Measurements from ENCODE around the gene CLEC11A.
"Not testable (repeated sequence)": the region's sequence is repeated elsewhere in the genome, so short reads cannot be mapped to it uniquely, and the experiment has no call there.

Gene CLEC11A

DNA sequence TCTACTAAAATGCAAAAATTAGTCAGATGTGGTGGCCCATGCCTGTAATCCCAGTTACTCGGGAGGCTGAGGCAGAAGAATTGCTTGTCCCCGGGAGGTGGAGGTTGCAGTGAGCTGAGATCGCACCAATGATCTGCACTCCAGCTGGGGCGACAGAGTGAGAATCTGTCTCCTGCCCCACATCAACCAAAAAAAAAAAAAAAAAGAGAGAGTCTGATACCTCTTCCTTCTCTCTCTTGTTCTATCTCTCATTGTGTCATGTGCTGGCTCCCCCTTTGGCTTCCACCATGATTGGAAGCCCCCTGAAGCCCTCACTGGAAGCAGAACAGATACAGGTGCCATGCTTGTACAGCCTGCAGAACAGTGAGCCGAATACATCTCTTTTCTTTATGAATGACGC is 20.4 kb downstream of the CLEC11A start:
- Histone ChIP-seq H3K27me3 (ENCODE audit: control insufficient read depth, insufficient read depth, low read length) (no peaks in the 10 kb centered on the region), H3K4me3 (ENCODE audit: low read depth, low read length) (no peak overlapping the region), H3K9me3 (ENCODE audit: control insufficient read depth, insufficient read depth, low read length) (peaks cover 4% of the 10 kb centered on the region; the same call in 1 of the 2 replicates), H3K9ac (ENCODE audit: low read depth, low read length) (no peak overlapping the region), H3K36me3 (ENCODE audit: control insufficient read depth, insufficient read depth, low read length) (no peaks in the 10 kb centered on the region), H3K27ac (ENCODE audit: low read depth, low read length) (no peak overlapping the region), H3K4me1 (ENCODE audit: control insufficient read depth, insufficient read depth, low read length) (no peaks in the 10 kb centered on the region)

DNA sequence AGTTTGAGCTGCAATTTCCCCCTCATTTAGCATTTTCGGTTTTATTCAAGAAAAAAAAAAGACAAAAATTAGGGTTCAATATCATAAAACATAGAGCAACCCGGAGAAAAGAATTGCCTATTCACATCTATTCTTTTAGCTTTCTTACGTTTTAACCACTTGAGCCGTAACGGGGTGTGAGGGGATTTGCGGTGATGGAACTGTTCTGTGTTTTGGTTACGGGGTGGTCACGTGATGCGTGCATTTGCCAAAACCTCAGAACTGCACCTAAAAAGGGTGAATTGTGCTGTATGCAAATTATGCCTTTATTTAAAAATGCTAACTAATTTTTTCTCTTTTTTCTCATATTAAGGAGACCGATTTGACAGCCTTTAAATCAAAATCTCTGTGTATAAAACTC is 22.1 kb downstream of the CLEC11A start:
- Histone ChIP-seq H3K36me3 (ENCODE audit: control insufficient read depth, insufficient read depth, low read length) (no peaks in the 10 kb centered on the region), H3K9me3 (ENCODE audit: control insufficient read depth, insufficient read depth, low read length) (peaks cover 4% of the 10 kb centered on the region; the same call in 1 of the 2 replicates), H3K4me3 (ENCODE audit: low read depth, low read length) (no peak overlapping the region), H3K27ac (ENCODE audit: low read depth, low read length) (no peak overlapping the region), H3K9ac (ENCODE audit: low read depth, low read length) (no peak overlapping the region), H3K27me3 (ENCODE audit: control insufficient read depth, insufficient read depth, low read length) (no peaks in the 10 kb centered on the region), H3K4me1 (ENCODE audit: control insufficient read depth, insufficient read depth, low read length) (no peaks in the 10 kb centered on the region)

DNA sequence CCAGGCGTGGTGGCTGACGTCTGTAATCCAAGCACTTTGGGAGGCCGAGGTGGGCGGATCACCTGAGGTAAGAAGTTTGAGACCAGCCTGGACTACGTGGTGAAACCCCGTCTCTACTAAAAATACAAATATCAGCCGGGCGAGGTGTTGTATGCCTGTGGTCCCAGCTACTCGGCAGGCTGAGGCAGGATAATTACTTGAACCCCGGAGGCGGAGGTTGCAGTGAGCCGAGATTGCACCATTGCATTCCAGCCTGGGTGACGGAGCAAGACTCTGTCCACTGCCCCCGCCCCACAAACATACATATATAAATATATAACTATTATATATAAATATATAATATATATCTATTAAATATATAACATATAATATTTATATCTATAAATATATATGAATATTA is 24.0 kb downstream of the CLEC11A start:
- H3K4me1 ChIP-seq (ENCODE audit: control insufficient read depth, insufficient read depth, low read length); H3K9me3 ChIP-seq (ENCODE audit: control insufficient read depth, insufficient read depth, low read length); H3K27me3 ChIP-seq (ENCODE audit: control insufficient read depth, insufficient read depth, low read length); H3K9ac ChIP-seq (ENCODE audit: low read depth, low read length); H3K36me3 ChIP-seq (ENCODE audit: control insufficient read depth, insufficient read depth, low read length); H3K4me3 ChIP-seq (ENCODE audit: low read depth, low read length); H3K27ac ChIP-seq (ENCODE audit: low read depth, low read length): not testable (repeated sequence)

DNA sequence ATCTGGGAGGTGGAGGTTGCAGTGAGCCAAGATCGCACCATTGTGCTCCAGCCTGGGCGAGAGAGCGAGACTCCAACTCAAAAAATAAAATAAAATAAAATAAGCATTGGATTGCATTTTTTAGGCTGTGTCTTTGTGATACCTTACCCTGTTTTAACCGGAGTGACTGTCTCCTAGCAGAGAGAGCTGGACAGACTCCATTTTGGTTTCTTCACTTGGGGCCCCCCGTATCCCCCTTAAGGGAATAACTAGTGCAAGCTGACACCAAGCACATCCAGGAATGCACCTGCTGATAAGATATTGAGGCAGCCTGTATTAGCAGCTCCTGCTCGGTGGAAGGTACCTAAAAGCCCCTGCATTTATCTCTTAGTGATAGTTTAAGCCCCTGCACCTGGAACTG is 26.3 kb downstream of the CLEC11A start:
- Histone ChIP-seq H3K4me1 (ENCODE audit: control insufficient read depth, insufficient read depth, low read length) (no peaks in the 10 kb centered on the region), H3K27me3 (ENCODE audit: control insufficient read depth, insufficient read depth, low read length) (no peaks in the 10 kb centered on the region), H3K9me3 (ENCODE audit: control insufficient read depth, insufficient read depth, low read length) (no peaks in the 10 kb centered on the region), H3K4me3 (ENCODE audit: low read depth, low read length) (no peak overlapping the region), H3K27ac (ENCODE audit: low read depth, low read length) (no peak overlapping the region), H3K9ac (ENCODE audit: low read depth, low read length) (no peak overlapping the region), H3K36me3 (ENCODE audit: control insufficient read depth, insufficient read depth, low read length) (no peaks in the 10 kb centered on the region)

DNA sequence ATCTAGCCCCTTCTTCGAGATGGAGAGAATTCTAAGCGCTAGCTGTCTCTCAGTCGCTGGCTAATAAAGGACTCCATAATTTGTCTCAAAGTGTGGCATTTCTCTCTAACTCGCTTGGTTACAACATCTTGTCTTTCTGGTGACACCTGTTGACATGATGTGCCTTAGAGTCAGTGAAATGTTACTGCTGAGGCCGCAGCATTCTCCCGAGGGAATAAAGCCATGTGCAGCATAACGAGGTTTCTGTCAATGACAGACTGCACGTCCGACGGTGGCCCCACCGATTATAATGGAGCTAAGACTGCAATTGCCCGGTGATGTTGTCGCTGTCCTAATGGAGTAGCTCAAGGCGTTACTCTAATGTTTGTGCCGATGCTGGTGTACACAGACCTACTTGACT is 26.8 kb downstream of the CLEC11A start:
- Histone ChIP-seq H3K4me1 (ENCODE audit: control insufficient read depth, insufficient read depth, low read length) (no peaks in the 10 kb centered on the region), H3K27me3 (ENCODE audit: control insufficient read depth, insufficient read depth, low read length) (no peaks in the 10 kb centered on the region), H3K36me3 (ENCODE audit: control insufficient read depth, insufficient read depth, low read length) (no peaks in the 10 kb centered on the region), H3K9me3 (ENCODE audit: control insufficient read depth, insufficient read depth, low read length) (no peaks in the 10 kb centered on the region), H3K4me3 (ENCODE audit: low read depth, low read length) (no peak overlapping the region), H3K27ac (ENCODE audit: low read depth, low read length) (no peak overlapping the region), H3K9ac (ENCODE audit: low read depth, low read length) (no peak overlapping the region)

DNA sequence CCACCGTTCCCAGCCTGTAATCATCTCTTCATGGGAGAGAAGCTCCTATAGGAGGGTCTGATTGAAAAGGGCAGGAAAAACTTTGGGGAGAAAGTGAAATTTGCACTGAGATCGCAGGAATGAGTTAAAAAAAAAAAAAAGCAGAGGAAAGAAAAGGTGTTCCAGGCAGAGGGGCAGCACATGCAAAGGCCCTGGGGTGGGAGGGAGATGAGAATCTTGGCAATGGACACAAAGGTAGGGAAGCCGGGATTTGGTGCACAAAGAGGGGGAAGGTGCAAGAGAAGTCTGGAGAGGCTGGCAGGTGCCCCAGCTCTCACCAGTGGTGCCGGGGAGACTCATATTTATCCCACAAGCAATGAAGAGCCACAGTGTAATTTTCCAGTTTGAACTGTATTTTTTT is 30.7 kb downstream of the CLEC11A start:
- Histone ChIP-seq H3K4me1 (ENCODE audit: control insufficient read depth, insufficient read depth, low read length) (no peaks in the 10 kb centered on the region), H3K4me3 (ENCODE audit: low read depth, low read length) (no peak overlapping the region), H3K36me3 (ENCODE audit: control insufficient read depth, insufficient read depth, low read length) (no peaks in the 10 kb centered on the region), H3K9me3 (ENCODE audit: control insufficient read depth, insufficient read depth, low read length) (no peaks in the 10 kb centered on the region), H3K27me3 (ENCODE audit: control insufficient read depth, insufficient read depth, low read length) (no peaks in the 10 kb centered on the region), H3K27ac (ENCODE audit: low read depth, low read length) (no peak overlapping the region), H3K9ac (ENCODE audit: low read depth, low read length) (no peak overlapping the region)

DNA sequence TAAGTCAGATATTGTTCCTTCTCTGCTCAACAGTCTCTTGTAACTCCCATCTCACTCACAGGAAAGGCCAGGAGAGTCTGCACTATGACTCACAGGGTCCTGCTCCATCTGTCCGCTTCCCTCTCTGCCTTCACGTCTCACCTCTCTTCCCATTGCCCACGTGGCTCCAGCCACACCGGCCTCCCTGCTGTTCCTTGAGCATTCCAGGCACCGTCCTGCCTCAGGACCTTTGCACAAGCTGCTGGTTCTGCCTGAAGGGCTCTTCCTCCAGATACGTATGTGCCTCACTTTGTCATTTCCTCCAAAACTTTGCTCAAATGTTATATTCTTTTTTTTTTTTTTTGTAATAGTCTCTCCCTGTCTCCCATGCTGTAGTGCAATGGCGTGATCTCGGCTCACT is 33.1 kb downstream of the CLEC11A start:
- not testable (repeated sequence) for H3K36me3 ChIP-seq (ENCODE audit: control insufficient read depth, insufficient read depth, low read length); H3K27me3 ChIP-seq (ENCODE audit: control insufficient read depth, insufficient read depth, low read length); H3K4me3 ChIP-seq (ENCODE audit: low read depth, low read length); H3K9me3 ChIP-seq (ENCODE audit: control insufficient read depth, insufficient read depth, low read length); H3K4me1 ChIP-seq (ENCODE audit: control insufficient read depth, insufficient read depth, low read length); H3K9ac ChIP-seq (ENCODE audit: low read depth, low read length); H3K27ac ChIP-seq (ENCODE audit: low read depth, low read length)

DNA sequence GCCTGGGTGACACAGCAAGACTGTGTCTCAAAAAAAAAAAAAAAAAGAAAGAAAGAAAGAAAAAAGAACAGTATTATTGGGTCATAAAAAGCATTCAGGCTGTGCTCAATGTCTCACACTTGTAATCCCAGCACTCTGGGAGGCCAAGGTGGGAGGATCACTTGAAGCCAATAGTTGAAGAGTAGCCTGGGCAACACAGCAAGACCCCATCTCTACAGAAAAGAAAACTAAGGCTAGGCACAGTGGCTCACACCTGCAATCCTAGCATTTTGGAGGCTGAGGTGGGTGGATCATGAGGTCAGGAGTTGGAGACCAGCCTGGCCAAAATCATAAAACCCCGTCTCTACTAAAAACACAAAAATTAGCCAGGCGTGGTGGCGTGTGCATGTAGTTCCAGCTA is 34.5 kb downstream of the CLEC11A start:
- H3K4me1 ChIP-seq (ENCODE audit: control insufficient read depth, insufficient read depth, low read length); H3K9ac ChIP-seq (ENCODE audit: low read depth, low read length); H3K27me3 ChIP-seq (ENCODE audit: control insufficient read depth, insufficient read depth, low read length); H3K9me3 ChIP-seq (ENCODE audit: control insufficient read depth, insufficient read depth, low read length); H3K36me3 ChIP-seq (ENCODE audit: control insufficient read depth, insufficient read depth, low read length); H3K27ac ChIP-seq (ENCODE audit: low read depth, low read length); H3K4me3 ChIP-seq (ENCODE audit: low read depth, low read length): not testable (repeated sequence)

DNA sequence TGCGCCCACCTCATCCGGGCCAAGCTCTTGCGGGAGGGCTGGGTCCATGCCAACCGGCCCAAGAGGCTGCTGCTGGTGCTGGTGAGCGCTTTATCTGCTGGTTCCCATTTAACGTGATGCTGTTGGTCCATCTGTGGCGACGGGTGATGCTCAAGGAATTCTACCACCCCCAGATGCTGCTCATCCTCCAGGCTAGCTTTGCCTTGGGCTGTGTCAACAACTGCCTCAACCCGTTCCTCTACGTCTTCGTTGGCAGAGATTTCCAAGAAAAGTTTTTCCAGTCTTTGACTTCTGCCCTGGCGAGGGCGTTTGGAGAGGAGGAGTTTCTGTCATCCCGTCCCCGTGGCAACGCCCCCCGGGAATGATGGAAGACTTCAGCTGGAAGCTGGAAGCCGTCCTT is 35.9 kb downstream of the CLEC11A start:
- not testable (repeated sequence) for H3K27ac ChIP-seq (ENCODE audit: low read depth, low read length); H3K27me3 ChIP-seq (ENCODE audit: control insufficient read depth, insufficient read depth, low read length)

DNA sequence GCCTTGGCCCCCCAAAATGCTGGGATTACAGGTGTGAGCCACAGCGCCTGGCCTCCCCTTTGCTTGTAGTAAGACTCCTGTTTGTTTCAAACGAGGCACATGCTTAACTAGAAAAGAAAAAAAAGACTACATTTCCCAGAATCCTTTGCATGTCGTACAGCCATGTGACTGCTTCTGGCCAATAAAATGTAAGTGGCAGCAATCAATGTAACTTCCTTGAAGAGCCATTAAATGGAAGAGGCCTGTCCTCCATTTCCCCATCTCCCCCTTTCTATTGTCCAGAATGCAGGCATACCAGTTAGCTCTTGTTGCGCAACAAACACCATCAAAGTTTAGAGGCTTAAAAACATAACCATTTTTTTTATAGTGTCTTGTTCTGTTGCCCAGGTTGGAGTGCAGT is 36.7 kb downstream of the CLEC11A start:
- Histone ChIP-seq H3K9me3 (ENCODE audit: control insufficient read depth, insufficient read depth, low read length) (peaks cover 6% of the 10 kb centered on the region; the same call in 1 of the 2 replicates), H3K27me3 (ENCODE audit: control insufficient read depth, insufficient read depth, low read length) (no peaks in the 10 kb centered on the region), H3K9ac (ENCODE audit: low read depth, low read length) (no peak overlapping the region)

More for the DNA sequence above, 35.9 kb downstream of the CLEC11A start:
- H3K4me3 ChIP-seq (ENCODE audit: low read depth, low read length); H3K36me3 ChIP-seq (ENCODE audit: control insufficient read depth, insufficient read depth, low read length); H3K9ac ChIP-seq (ENCODE audit: low read depth, low read length); H3K4me1 ChIP-seq (ENCODE audit: control insufficient read depth, insufficient read depth, low read length); H3K9me3 ChIP-seq (ENCODE audit: control insufficient read depth, insufficient read depth, low read length): not testable (repeated sequence)

DNA sequence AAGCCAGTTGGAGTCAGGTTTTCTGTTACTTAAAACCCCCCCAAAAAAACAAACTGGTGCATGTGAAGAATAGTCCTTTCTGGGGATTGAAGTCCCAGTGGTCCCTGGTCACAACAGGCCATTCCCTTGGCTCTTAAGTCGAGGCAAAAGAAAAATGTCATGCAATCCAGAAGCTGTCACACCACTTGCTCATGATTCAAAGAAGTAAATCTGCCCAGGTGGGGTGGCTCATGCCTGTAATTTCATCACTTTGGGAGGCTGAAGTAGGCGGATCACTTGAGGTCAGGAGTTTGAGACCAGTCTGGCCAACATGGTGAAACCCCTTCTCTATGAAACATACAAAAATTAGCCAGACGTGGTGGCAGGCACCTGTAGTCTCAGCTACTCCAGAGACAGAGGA is 38.3 kb downstream of the CLEC11A start:
- not testable (repeated sequence) for H3K27me3 ChIP-seq (ENCODE audit: control insufficient read depth, insufficient read depth, low read length); H3K4me3 ChIP-seq (ENCODE audit: low read depth, low read length); H3K36me3 ChIP-seq (ENCODE audit: control insufficient read depth, insufficient read depth, low read length); H3K27ac ChIP-seq (ENCODE audit: low read depth, low read length); H3K4me1 ChIP-seq (ENCODE audit: control insufficient read depth, insufficient read depth, low read length); H3K9me3 ChIP-seq (ENCODE audit: control insufficient read depth, insufficient read depth, low read length); H3K9ac ChIP-seq (ENCODE audit: low read depth, low read length)

More for the DNA sequence above, 36.7 kb downstream of the CLEC11A start:
- no peak overlapping the region for H3K27ac ChIP-seq (ENCODE audit: low read depth, low read length)
- no peaks in the 10 kb centered on the region for H3K36me3 ChIP-seq (ENCODE audit: control insufficient read depth, insufficient read depth, low read length)
- no peak overlapping the region for H3K4me3 ChIP-seq (ENCODE audit: low read depth, low read length)
- no peaks in the 10 kb centered on the region for H3K4me1 ChIP-seq (ENCODE audit: control insufficient read depth, insufficient read depth, low read length)

DNA sequence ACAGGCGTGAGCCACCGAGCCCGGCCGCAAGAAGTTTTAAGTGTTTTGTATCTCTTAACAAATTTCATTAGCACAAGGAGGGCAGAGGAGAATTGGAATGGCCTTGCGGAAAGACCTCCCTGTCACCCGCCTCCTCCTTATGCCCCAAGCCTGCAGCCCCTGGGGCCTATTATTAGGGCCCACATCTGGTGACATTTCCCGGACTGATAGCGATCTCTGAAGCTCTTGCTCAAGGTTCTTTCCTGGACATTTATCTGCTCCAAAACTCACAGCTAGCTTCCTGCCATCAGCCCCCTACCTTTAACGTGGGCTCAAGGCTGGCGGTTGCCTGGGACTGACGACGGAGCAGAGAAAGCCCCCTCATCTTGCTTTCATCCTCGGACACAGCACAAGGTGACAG is 40.4 kb downstream of the CLEC11A start:
- H3K27me3 ChIP-seq (ENCODE audit: control insufficient read depth, insufficient read depth, low read length); H3K27ac ChIP-seq (ENCODE audit: low read depth, low read length); H3K9ac ChIP-seq (ENCODE audit: low read depth, low read length); H3K4me3 ChIP-seq (ENCODE audit: low read depth, low read length); H3K36me3 ChIP-seq (ENCODE audit: control insufficient read depth, insufficient read depth, low read length); H3K9me3 ChIP-seq (ENCODE audit: control insufficient read depth, insufficient read depth, low read length); H3K4me1 ChIP-seq (ENCODE audit: control insufficient read depth, insufficient read depth, low read length): not testable (repeated sequence)

Data from HUES48 (cell line).